Measurements from ENCODE around the gene ZNF677. TPM values are rescaled to one million over a fixed set of nuclear protein-coding genes. Genes with fewer than 3 reads are reported as not detected.
"Not testable (repeated sequence)": the region's sequence is repeated elsewhere in the genome, so short reads cannot be mapped to it uniquely, and the experiment has no call there.

The ZNF677 gene
- total RNA-seq, 1 donor from 2014 or later = 25.2 TPM

- intact Hi-C loops (cut with micrococcal nuclease) = no loop called here
- Histone ChIP-seq H3K27me3 (ENCODE audit: low read depth) (peaks cover 67% of the 10 kb centered on the region), H3K36me3 (no peaks in the 10 kb centered on the region), H3K4me3 (no peak overlapping the region), H3K4me1 (no peaks in the 10 kb centered on the region), H3K9me3 (replicated peaks) (no peaks in the 10 kb centered on the region), H3K27ac (replicated peaks) (no peak overlapping the region)
- no peak for DNase-seq
- no peak for TF ChIP-seq CTCF (IDR thresholded peaks at IDR 0.05; ENCODE audit: borderline replicate concordance)
Observed at GRCh38 chr19:53275480-53275879, 20.8 kb upstream of the ZNF677 start.

GRCh38 chr19:53272044-53272443 is 17.4 kb upstream of the ZNF677 start:
- peaks cover 42% of the 10 kb centered on the region for H3K27me3 ChIP-seq (ENCODE audit: low read depth)
- no peak overlapping the region for H3K4me3 ChIP-seq
- intact Hi-C loops (cut with micrococcal nuclease) = no loop called here
- no peaks in the 10 kb centered on the region for H3K9me3 ChIP-seq (replicated peaks)
- DNase-seq = no peak
- no peak overlapping the region for H3K27ac ChIP-seq (replicated peaks)
- H3K36me3 ChIP-seq = no peaks in the 10 kb centered on the region
- no peak for TF ChIP-seq CTCF (IDR thresholded peaks at IDR 0.05; ENCODE audit: borderline replicate concordance)
- H3K4me1 ChIP-seq = no peaks in the 10 kb centered on the region

GRCh38 chr19:53269861-53270260 is 15.2 kb upstream of the ZNF677 start:
- H3K4me1 ChIP-seq; DNase-seq; H3K36me3 ChIP-seq; intact Hi-C loops (cut with micrococcal nuclease); H3K27ac ChIP-seq (replicated peaks); H3K4me3 ChIP-seq; H3K9me3 ChIP-seq (replicated peaks): not testable (repeated sequence)
- peaks cover 43% of the 10 kb centered on the region for H3K27me3 ChIP-seq (ENCODE audit: low read depth)

DNA sequence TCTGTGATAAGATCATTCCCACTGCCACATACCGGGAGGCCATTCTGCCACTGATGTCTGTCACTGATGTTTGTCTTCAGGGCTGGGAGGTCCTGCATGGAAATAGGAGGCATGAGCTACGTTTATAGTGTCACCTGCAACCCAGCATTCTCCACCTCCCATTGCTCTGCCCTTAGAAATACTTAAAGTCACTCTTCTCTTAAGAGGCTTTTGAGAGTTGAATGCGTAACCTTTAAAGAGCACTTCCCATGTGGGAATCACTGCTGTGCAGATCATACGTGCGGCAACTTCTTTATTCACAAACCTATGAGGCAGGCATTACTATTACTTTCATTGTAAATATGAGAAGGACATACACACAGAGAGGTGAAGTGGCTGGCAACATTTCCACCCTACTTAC is 12.9 kb upstream of the ZNF677 start, which contains the start of gene VN1R4:
Gene VN1R4, minus strand, starts transcription at position 101 of the 400 bp plus-strand sequence. Its CDS starts 58 bp downstream, at position 43.
- DNase-seq; H3K27ac ChIP-seq (replicated peaks); intact Hi-C loops (cut with micrococcal nuclease); H3K9me3 ChIP-seq (replicated peaks); H3K36me3 ChIP-seq; H3K4me1 ChIP-seq; H3K4me3 ChIP-seq: not testable (repeated sequence)
- peaks cover 51% of the 10 kb centered on the region for H3K27me3 ChIP-seq (ENCODE audit: low read depth)

- intact Hi-C loops (cut with micrococcal nuclease); H3K27ac ChIP-seq (replicated peaks); DNase-seq; H3K36me3 ChIP-seq; H3K4me3 ChIP-seq: not testable (repeated sequence)
- Histone ChIP-seq H3K4me1 (peaks cover 21% of the 10 kb centered on the region), H3K9me3 (replicated peaks) (peaks cover 13% of the 10 kb centered on the region), H3K27me3 (ENCODE audit: low read depth) (peaks cover 19% of the 10 kb centered on the region)
Observed at GRCh38 chr19:53257715-53258342, 3.2 kb upstream of the ZNF677 start, which contains the start of gene VN1R2. TSS of gene VN1R2 (plus strand) at chr19:53258292. CDS start at chr19:53258376, 84 bp downstream.

- no peak for DNase-seq
- Histone ChIP-seq H3K27me3 (ENCODE audit: low read depth) (no peaks in the 10 kb centered on the region), H3K9me3 (replicated peaks) (peaks cover 97% of the 10 kb centered on the region), H3K4me3 (no peak overlapping the region), H3K27ac (replicated peaks) (no peak overlapping the region), H3K4me1 (no peaks in the 10 kb centered on the region), H3K36me3 (peaks cover 98% of the 10 kb centered on the region)
- intact Hi-C loops (cut with micrococcal nuclease) = no loop called here
- TF ChIP-seq CTCF (IDR thresholded peaks at IDR 0.05; ENCODE audit: borderline replicate concordance) = no peak
Observed at GRCh38 chr19:53246498-53246897, 8.2 kb downstream of the ZNF677 start.

DNA sequence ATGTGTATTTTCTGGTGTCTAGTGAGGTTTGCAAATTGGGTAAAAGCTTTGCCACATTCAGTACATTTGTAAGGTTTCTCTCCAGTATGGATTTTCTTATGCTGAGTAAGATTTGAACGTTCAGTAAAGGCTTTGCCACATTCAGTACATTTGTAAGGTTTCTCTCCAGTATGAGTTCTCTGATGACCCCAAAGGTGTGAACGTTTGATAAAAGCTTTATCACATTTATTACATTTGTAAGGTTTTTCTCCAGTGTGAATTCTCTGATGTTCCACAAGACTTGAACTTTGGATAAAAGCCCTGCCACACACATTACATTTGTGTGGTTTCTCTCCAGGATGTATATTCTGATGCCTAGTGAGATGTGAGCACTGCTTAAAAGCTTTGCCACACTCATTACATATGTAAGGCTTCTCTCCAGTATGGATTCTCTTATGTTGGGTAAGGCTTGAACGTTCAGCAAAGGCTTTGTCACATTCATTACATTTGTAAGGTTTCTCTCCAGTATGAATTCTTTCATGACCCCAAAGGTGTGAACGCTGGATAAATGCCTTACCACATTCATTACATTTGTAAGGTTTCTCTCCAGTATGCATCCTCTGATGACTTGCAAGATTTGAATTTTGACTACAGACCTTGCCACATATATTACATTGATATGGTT is 17.4 kb downstream of the ZNF677 start:
- DNase-seq = no peak
- no peak for TF ChIP-seq CTCF (IDR thresholded peaks at IDR 0.05; ENCODE audit: borderline replicate concordance)
- no peak overlapping the region for H3K27ac ChIP-seq (replicated peaks)
- no peak overlapping the region for H3K4me3 ChIP-seq
- H3K4me1 ChIP-seq = no peaks in the 10 kb centered on the region
- intact Hi-C loops (cut with micrococcal nuclease) = no loop called here
- H3K27me3 ChIP-seq (ENCODE audit: low read depth) = no peaks in the 10 kb centered on the region
- peaks cover 98% of the 10 kb centered on the region for H3K36me3 ChIP-seq
- H3K9me3 ChIP-seq (replicated peaks) = peaks cover 100% of the 10 kb centered on the region

Data from left ventricle myocardium inferior (tissue), 1 donor.